ENCODE data around the gene SLC13A3.

The SLC13A3 gene

GRCh38 chr20:46520976-46521579, 130.2 kb downstream of the SLC13A3 start:
- DNase-seq (ENCODE audit: low read depth in 1 of 2, low spot score in 1 of 2) = peak; percentile 49 to 60
- Histone ChIP-seq H3K4me3 (replicated peaks; ENCODE audit: insufficient read depth, low read length) (no peak overlapping the region), H3K27ac (replicated peaks) (no peak overlapping the region), H3K27me3 (ENCODE audit: insufficient read depth, poor library complexity, severe bottlenecking) (no peaks in the 10 kb centered on the region)
- TF ChIP-seq REST (IDR thresholded peaks at IDR 0.05; ENCODE audit: insufficient replicate concordance, low read depth) (no peak), CTCF (IDR thresholded peaks at IDR 0.05; ENCODE audit: insufficient read depth, low read length) (peak; percentile 84)

- Histone ChIP-seq H3K4me3 (replicated peaks; ENCODE audit: insufficient read depth, low read length) (no peak overlapping the region), H3K27ac (replicated peaks) (no peak overlapping the region), H3K27me3 (ENCODE audit: insufficient read depth, poor library complexity, severe bottlenecking) (no peaks in the 10 kb centered on the region)
- TF ChIP-seq SPI1 (IDR thresholded peaks at IDR 0.05; ENCODE audit: borderline replicate concordance, low read depth) (no peak), POLR2AphosphoS5 (IDR thresholded peaks at IDR 0.05; ENCODE audit: low read depth) (no peak), CTCF (IDR thresholded peaks at IDR 0.05; ENCODE audit: insufficient read depth, low read length) (no peak), GABPA (IDR thresholded peaks at IDR 0.05; ENCODE audit: low read depth) (no peak), REST (IDR thresholded peaks at IDR 0.05; ENCODE audit: insufficient replicate concordance, low read depth) (no peak)
- DNase-seq (ENCODE audit: low read depth in 1 of 2, low spot score in 1 of 2) = no peak
Observed at GRCh38 chr20:46520540-46520939, 130.7 kb downstream of the SLC13A3 start.

- H3K4me3 ChIP-seq (replicated peaks; ENCODE audit: insufficient read depth, low read length) = no peak overlapping the region
- TF ChIP-seq SPI1 (IDR thresholded peaks at IDR 0.05; ENCODE audit: borderline replicate concordance, low read depth) (no peak), CTCF (IDR thresholded peaks at IDR 0.05; ENCODE audit: insufficient read depth, low read length) (no peak), REST (IDR thresholded peaks at IDR 0.05; ENCODE audit: insufficient replicate concordance, low read depth) (no peak), GABPA (IDR thresholded peaks at IDR 0.05; ENCODE audit: low read depth) (no peak), POLR2AphosphoS5 (IDR thresholded peaks at IDR 0.05; ENCODE audit: low read depth) (no peak)
- DNase-seq (ENCODE audit: low read depth in 1 of 2, low spot score in 1 of 2) = no peak
Observed at GRCh38 chr20:46519471-46520068, 131.7 kb downstream of the SLC13A3 start.

More at GRCh38 chr20:46519471-46520068, 131.7 kb downstream of the SLC13A3 start:
- Histone ChIP-seq H3K27me3 (ENCODE audit: insufficient read depth, poor library complexity, severe bottlenecking) (no peaks in the 10 kb centered on the region), H3K27ac (replicated peaks) (no peak overlapping the region)

Measured in HL-60 (cell line).